Activated CD8-positive, alpha-beta T cell treated with anti-CD3 and anti-CD28 coated beads for 36 hours (primary cell): ENCODE measurements around the gene IL13. TPM values are rescaled to one million over a fixed set of nuclear protein-coding genes. Genes with fewer than 3 reads are reported as not detected.

Experiments used
- ATAC-seq: fragments of 200-7000 bp; cut with Tn5 transposase; one replicate; pipeline ENCODE4 v1.10.0; 2021; ENCODE audit warnings: mild to moderate bottlenecking, moderate library complexity
- CTCF ChIA-PET: fragments of 350-600 bp; sonication (Branson Sonifier 250); formaldehyde crosslinking; loops from one replicate; lab custom pipeline; 2021; ENCODE audit warnings: antibody characterized with exemption; lab: Charles Lee
- POLR2A ChIA-PET: fragments of 350-600 bp; sonication (Branson Sonifier 250); formaldehyde crosslinking; loops from one replicate; lab custom pipeline; 2021; ENCODE audit warnings: antibody characterized with exemption; lab: Charles Lee
- DNase-seq: peaks from one replicate; pipeline ENCODE4 v3.0.0-alpha.2; 2020
- H3K27ac Mint-ChIP-seq: one replicate; pipeline ENCODE4 v1.8.0; 2021; ENCODE audit warnings: mild to moderate bottlenecking, mixed read lengths
- H3K27me3 Mint-ChIP-seq: one replicate; pipeline ENCODE4 v1.8.0; 2021; ENCODE audit warnings: mixed read lengths
- H3K36me3 Mint-ChIP-seq: one replicate; pipeline ENCODE4 v1.8.0; 2021; ENCODE audit warnings: low read depth, mixed read lengths
- H3K4me1 Mint-ChIP-seq: one replicate; pipeline ENCODE4 v1.8.0; 2021; ENCODE audit warnings: low read depth, mixed read lengths
- H3K4me3 Mint-ChIP-seq: one replicate; pipeline ENCODE4 v1.8.0; 2021; ENCODE audit warnings: mild to moderate bottlenecking, moderate library complexity, mixed read lengths
- H3K9me3 Mint-ChIP-seq: one replicate; pipeline ENCODE4 v1.8.0; 2021; ENCODE audit warnings: mixed read lengths
- intact Hi-C: fragments of 100-400 bp; cut with micrococcal nuclease; formaldehyde crosslinking; loops from one replicate; pipeline ENCODE4 v1.10.0; 2022
- total RNA-seq, 2 experiments: library from RNA; stranded (reverse); gene quantifications; one replicate each; pipeline ENCODE4 v1.2.3, GENCODE V29; 2021
- TF ChIP-seq, protein P1 (sequence below): fragments of 200-600 bp; IDR thresholded peaks from one replicate; pipeline ENCODE4 v1.8.0; 2022; ENCODE audit warnings: antibody characterized with exemption, mild to moderate bottlenecking

The IL13 gene
- total RNA-seq, 2 experiments from 2014 or later = 4.8 to 6.5 TPM

GRCh38 chr5:132704875-132705274, 46.9 kb downstream of the IL13 start:
- TF ChIP-seq, protein P1, sequence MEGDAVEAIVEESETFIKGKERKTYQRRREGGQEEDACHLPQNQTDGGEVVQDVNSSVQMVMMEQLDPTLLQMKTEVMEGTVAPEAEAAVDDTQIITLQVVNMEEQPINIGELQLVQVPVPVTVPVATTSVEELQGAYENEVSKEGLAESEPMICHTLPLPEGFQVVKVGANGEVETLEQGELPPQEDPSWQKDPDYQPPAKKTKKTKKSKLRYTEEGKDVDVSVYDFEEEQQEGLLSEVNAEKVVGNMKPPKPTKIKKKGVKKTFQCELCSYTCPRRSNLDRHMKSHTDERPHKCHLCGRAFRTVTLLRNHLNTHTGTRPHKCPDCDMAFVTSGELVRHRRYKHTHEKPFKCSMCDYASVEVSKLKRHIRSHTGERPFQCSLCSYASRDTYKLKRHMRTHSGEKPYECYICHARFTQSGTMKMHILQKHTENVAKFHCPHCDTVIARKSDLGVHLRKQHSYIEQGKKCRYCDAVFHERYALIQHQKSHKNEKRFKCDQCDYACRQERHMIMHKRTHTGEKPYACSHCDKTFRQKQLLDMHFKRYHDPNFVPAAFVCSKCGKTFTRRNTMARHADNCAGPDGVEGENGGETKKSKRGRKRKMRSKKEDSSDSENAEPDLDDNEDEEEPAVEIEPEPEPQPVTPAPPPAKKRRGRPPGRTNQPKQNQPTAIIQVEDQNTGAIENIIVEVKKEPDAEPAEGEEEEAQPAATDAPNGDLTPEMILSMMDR = no peak
- Mint-ChIP-seq H3K9me3 (no peaks in the 10 kb centered on the region), H3K36me3 (peaks cover 21% of the 10 kb centered on the region), H3K4me1 (peaks cover 6% of the 10 kb centered on the region), H3K27me3 (no peaks in the 10 kb centered on the region), H3K4me3 (no peak overlapping the region), H3K27ac (no peak overlapping the region)
- POLR2A ChIA-PET = interaction anchor here (1.1 kb wide), 1 partner anchor 47 kb away, joined by 3 read pairs; the partner anchor contains the start of gene IL13
- ATAC-seq (no peak), DNase-seq (no peak)
- intact Hi-C loops = no loop called here
- CTCF ChIA-PET = interaction anchor here (1.1 to 3.1 kb wide), 4 partner anchors 11 to 178 kb away, joined by 3 to 14 read pairs (median 4); no protein-coding TSS in a partner anchor

- ChIA-PET CTCF (interaction anchor here (0.8 to 1.6 kb wide), 5 partner anchors 22 to 218 kb away, joined by 3 read pairs; partner anchors contain the start of gene KIF3A), POLR2A (interaction anchor here (1.2 kb wide), 1 partner anchor 44 kb away, joined by 3 read pairs; no protein-coding TSS in a partner anchor)
- Mint-ChIP-seq H3K4me3 (no peak overlapping the region), H3K27ac (no peak overlapping the region), H3K36me3 (peaks cover 4% of the 10 kb centered on the region), H3K27me3 (no peaks in the 10 kb centered on the region), H3K9me3 (no peaks in the 10 kb centered on the region), H3K4me1 (peaks cover 7% of the 10 kb centered on the region)
- intact Hi-C loops = no loop called here
- DNase-seq (no peak), ATAC-seq (no peak)
- TF ChIP-seq, protein P1 = no peak
Measured at GRCh38 chr5:132708645-132709044, 50.7 kb downstream of the IL13 start.

Other genes starting within 250 kb of the IL13 start
- gene IRF1, start 167.4 kb upstream of the IL13 start, total RNA-seq = 100 to 1,000 TPM; 121 to 128 TPM
- 1 to 10 TPM; 1.6 to 1.7 TPM for gene IL5, start 114.7 kb upstream of the IL13 start, total RNA-seq
- gene RAD50, start 101.2 kb upstream of the IL13 start, total RNA-seq = 10 to 100 TPM; 46.4 to 48.9 TPM
- gene IL4, start 15.8 kb downstream of the IL13 start, total RNA-seq = 1 to 10 TPM in 1 of 2 experiments, under 1 TPM in 1; 0.72 to 1.4 TPM
- 10 to 100 TPM; 16.4 to 17.0 TPM for gene KIF3A, start 79.4 kb downstream of the IL13 start, total RNA-seq
- 10 to 100 TPM in 1 of 2 experiments, 1 to 10 TPM in 1; 8.7 to 10.0 TPM for gene CCNI2, start 89.3 kb downstream of the IL13 start, total RNA-seq
- gene SEPTIN8, start 119.1 kb downstream of the IL13 start, total RNA-seq = 10 to 100 TPM; 25.2 to 27.1 TPM
- not detected for gene SOWAHA, start 155.1 kb downstream of the IL13 start, total RNA-seq
- 1 to 10 TPM; 2.0 to 2.1 TPM for gene SHROOM1, start 172.5 kb downstream of the IL13 start, total RNA-seq
- under 1 TPM; 0.90 to 0.94 TPM for gene GDF9, start 208.3 kb downstream of the IL13 start, total RNA-seq
- 100 to 1,000 TPM; 558 to 566 TPM for gene UQCRQ, start 208.5 kb downstream of the IL13 start, total RNA-seq
- 1 to 10 TPM; 3.0 to 3.5 TPM for gene LEAP2, start 215.5 kb downstream of the IL13 start, total RNA-seq